Measurements from ENCODE around the gene KRTAP10-8. TPM values are rescaled to one million over a fixed set of nuclear protein-coding genes. Genes with fewer than 3 reads are reported as not detected.

Gene KRTAP10-8
- total and polyA plus RNA-seq, 2 of the 4 experiments (the other 2 are of a cell fraction) = not detected

GRCh38 chr21:44630440-44630839 is 18.6 kb downstream of the KRTAP10-8 start:
- no peak overlapping the region for H2BK120ac ChIP-seq (ENCODE audit: low read depth, low read length)
- no CpG with 5 or more reads among the region's 2 CpGs for WGBS, 2 experiments (ENCODE audit: extremely low coverage in 2 of 2, insufficient read length in 1 of 2)
- in situ Hi-C loops (cut with MboI; ENCODE audit: low sequenced_read_pairs) = no loop called here

More at GRCh38 chr21:44630440-44630839, 18.6 kb downstream of the KRTAP10-8 start:
- CTCF ChIA-PET = no interaction called here
- dilution Hi-C loops (cut with HindIII; ENCODE audit: low sequenced_read_pairs, unreplicated experiment) = no loop called here
- intact Hi-C loops (cut with micrococcal nuclease) = no loop called here
- Histone ChIP-seq H2BK5ac (ENCODE audit: low read depth, low read length, poor library complexity, severe bottlenecking) (no peak overlapping the region), H3K56ac (ENCODE audit: extremely low read depth, insufficient read depth, low read length) (no peak overlapping the region), H3K79me1 (ENCODE audit: low read depth in 1 of 2, low read length in 2 of 2) (no peaks in the 10 kb centered on the region), H3K23ac (ENCODE audit: low read depth, low read length) (no peak overlapping the region), H3K18ac (ENCODE audit: low read depth, low read length) (no peak overlapping the region), H3K9me3 (ENCODE audit: control insufficient read depth, insufficient read depth, low read length) (0 out of 2 replicates have a peak, but pooled peaks cover 2% of the 10 kb centered on the region), H4K91ac (ENCODE audit: insufficient read depth, low read depth, low read length) (no peak overlapping the region), H2AFZ (replicated peaks; ENCODE audit: low read length, poor library complexity) (no peak overlapping the region), H3K4me3 (ENCODE audit: insufficient read depth, low read depth, low read length) (no peak overlapping the region), H4K20me1 (ENCODE audit: insufficient read depth, low read length) (no peaks in the 10 kb centered on the region), H3K9me1 (ENCODE audit: insufficient read depth, low read length) (no peaks in the 10 kb centered on the region), H3K9ac (ENCODE audit: low read depth, low read length) (no peak overlapping the region), H4K8ac (ENCODE audit: low read depth in 2 of 2, low read length in 2 of 2) (no peak overlapping the region), H3K36me3 (ENCODE audit: control insufficient read depth, insufficient read depth, low read length) (no peaks in the 10 kb centered on the region), H2BK20ac (ENCODE audit: low read depth, low read length) (no peak overlapping the region), H3K14ac (replicated peaks; ENCODE audit: low read depth, low read length) (no peak overlapping the region), H3K4me1 (ENCODE audit: control insufficient read depth, insufficient read depth, low read length) (no peaks in the 10 kb centered on the region), H2BK15ac (ENCODE audit: low read depth, low read length) (no peak overlapping the region), H3K4me2 (ENCODE audit: low read depth, low read length) (no peak overlapping the region), H3K27me3 (ENCODE audit: control insufficient read depth, insufficient read depth, low read length) (peaks cover 2% of the 10 kb centered on the region; the same call in 1 of the 2 replicates), H4K5ac (ENCODE audit: low read depth, low read length) (no peak overlapping the region), H2AK9ac (replicated peaks; ENCODE audit: low read depth, low read length, poor library complexity) (no peak overlapping the region), H3K27ac (ENCODE audit: insufficient read depth, low read length) (no peak overlapping the region), H2AK5ac (ENCODE audit: low read depth, low read length) (no peak overlapping the region), H3K4ac (ENCODE audit: low read depth, low read length) (no peak overlapping the region)
- BruUV-seq (replicated peaks) = no TSS peak
- POLR2A ChIA-PET (ENCODE audit: unreplicated experiment) = no interaction called here
- no peak for TF ChIP-seq BHLHE40 (IDR thresholded peaks at IDR 0.05; ENCODE audit: low read depth, low read length)
- TF ChIP-seq MAZ (IDR thresholded peaks at IDR 0.05; ENCODE audit: borderline replicate concordance, low read depth, low read length) = no peak
- no peak for TF ChIP-seq ELK1 (IDR thresholded peaks at IDR 0.05; ENCODE audit: borderline replicate concordance, low read depth, low read length)
- no peak for TF ChIP-seq MXI1 (IDR thresholded peaks at IDR 0.05; ENCODE audit: borderline replicate concordance, low read depth, low read length)
- no peak for TF ChIP-seq RCOR1 (IDR thresholded peaks at IDR 0.05; ENCODE audit: insufficient replicate concordance, low read length)
- no peak for TF ChIP-seq CHD1 (IDR thresholded peaks at IDR 0.05; ENCODE audit: low read depth, low read length)
- no peak for TF ChIP-seq CEBPB (IDR thresholded peaks at IDR 0.05; ENCODE audit: low read depth, low read length)
- TF ChIP-seq, protein P1, sequence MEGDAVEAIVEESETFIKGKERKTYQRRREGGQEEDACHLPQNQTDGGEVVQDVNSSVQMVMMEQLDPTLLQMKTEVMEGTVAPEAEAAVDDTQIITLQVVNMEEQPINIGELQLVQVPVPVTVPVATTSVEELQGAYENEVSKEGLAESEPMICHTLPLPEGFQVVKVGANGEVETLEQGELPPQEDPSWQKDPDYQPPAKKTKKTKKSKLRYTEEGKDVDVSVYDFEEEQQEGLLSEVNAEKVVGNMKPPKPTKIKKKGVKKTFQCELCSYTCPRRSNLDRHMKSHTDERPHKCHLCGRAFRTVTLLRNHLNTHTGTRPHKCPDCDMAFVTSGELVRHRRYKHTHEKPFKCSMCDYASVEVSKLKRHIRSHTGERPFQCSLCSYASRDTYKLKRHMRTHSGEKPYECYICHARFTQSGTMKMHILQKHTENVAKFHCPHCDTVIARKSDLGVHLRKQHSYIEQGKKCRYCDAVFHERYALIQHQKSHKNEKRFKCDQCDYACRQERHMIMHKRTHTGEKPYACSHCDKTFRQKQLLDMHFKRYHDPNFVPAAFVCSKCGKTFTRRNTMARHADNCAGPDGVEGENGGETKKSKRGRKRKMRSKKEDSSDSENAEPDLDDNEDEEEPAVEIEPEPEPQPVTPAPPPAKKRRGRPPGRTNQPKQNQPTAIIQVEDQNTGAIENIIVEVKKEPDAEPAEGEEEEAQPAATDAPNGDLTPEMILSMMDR (conservative IDR thresholded peaks at IDR 0.05; ENCODE audit: low read depth, low read length) = no peak
- TF ChIP-seq FOS (IDR thresholded peaks at IDR 0.05; ENCODE audit: low read depth, low read length) = no peak
- TF ChIP-seq RFX5 (IDR thresholded peaks at IDR 0.05; ENCODE audit: low read depth, low read length) = no peak
- no peak for TF ChIP-seq MAFK (IDR thresholded peaks at IDR 0.05; ENCODE audit: low read depth, low read length)
- TF ChIP-seq RAD21 (IDR thresholded peaks at IDR 0.05; ENCODE audit: low read length) = no peak
- TF ChIP-seq POLR2A (IDR thresholded peaks at IDR 0.05; ENCODE audit: low read depth, low read length) = no peak
- TF ChIP-seq NFE2L2 (IDR thresholded peaks at IDR 0.05; ENCODE audit: low read depth, low read length) = no peak
- no peak for DNase-seq
- ATAC-seq (ENCODE audit: low read depth) = no peak

Measured in IMR-90 (cell line).